Fibroblast of skin of left biceps (primary cell): ENCODE measurements around the gene NBPF19.
"Not testable (repeated sequence)": the region's sequence is repeated elsewhere in the genome, so short reads cannot be mapped to it uniquely, and the experiment has no call there.

Source experiments
- DNase-seq, 2 experiments: peaks; one replicate each; pipeline ENCODE4 v3.0.0-alpha.2; 2013; ENCODE audit warnings: low read depth in 2 of 2

The NBPF19 gene, protein sequence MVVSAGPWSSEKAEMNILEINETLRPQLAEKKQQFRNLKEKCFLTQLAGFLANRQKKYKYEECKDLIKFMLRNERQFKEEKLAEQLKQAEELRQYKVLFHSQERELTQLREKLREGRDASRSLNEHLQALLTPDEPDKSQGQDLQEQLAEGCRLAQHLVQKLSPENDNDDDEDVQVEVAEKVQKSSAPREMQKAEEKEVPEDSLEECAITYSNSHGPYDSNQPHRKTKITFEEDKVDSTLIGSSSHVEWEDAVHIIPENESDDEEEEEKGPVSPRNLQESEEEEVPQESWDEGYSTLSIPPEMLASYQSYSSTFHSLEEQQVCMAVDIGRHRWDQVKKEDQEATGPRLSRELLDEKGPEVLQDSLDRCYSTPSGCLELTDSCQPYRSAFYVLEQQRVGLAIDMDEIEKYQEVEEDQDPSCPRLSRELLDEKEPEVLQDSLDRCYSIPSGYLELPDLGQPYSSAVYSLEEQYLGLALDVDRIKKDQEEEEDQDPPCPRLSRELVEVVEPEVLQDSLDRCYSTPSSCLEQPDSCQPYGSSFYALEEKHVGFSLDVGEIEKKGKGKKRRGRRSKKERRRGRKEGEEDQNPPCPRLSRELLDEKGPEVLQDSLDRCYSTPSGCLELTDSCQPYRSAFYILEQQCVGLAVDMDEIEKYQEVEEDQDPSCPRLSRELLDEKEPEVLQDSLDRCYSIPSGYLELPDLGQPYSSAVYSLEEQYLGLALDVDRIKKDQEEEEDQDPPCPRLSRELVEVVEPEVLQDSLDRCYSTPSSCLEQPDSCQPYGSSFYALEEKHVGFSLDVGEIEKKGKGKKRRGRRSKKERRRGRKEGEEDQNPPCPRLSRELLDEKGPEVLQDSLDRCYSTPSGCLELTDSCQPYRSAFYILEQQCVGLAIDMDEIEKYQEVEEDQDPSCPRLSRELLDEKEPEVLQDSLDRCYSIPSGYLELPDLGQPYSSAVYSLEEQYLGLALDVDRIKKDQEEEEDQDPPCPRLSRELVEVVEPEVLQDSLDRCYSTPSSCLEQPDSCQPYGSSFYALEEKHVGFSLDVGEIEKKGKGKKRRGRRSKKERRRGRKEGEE (N-terminal part only)

GRCh38 chr1:149474745-149475144, at the start of gene NBPF19:
Gene NBPF19 (plus strand): TSS chr1:149475045. CDS start chr1:149475933, 888 bp downstream.
- DNase-seq, result not testable (repeated sequence)

- not testable (repeated sequence) for DNase-seq
Measured at GRCh38 chr1:149428317-149428716, 46.5 kb upstream of the NBPF19 start.

- DNase-seq, result peak; percentile 54 to 59
Measured at GRCh38 chr1:149445451-149445850, 29.4 kb upstream of the NBPF19 start.

DNA sequence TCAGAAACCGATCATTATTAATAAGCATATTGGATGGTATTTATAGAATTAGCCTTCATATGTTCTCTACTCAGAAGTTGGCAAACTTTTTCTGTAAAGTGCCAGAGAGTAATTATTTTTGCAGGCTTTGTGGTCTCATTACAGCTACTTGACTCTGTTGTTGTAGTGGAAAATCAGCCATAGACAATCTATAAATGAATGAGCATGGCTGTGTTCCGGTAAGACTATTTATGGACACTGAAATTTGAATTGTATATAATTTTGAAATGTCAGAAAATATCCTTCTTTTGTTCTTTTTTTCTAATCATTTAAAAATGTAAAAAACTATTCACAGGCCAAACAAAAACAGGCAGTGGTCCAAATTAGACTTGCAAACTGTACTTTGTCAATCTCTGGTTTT, 22.6 kb upstream of the NBPF19 start:
- DNase-seq, result not testable (repeated sequence)

DNA sequence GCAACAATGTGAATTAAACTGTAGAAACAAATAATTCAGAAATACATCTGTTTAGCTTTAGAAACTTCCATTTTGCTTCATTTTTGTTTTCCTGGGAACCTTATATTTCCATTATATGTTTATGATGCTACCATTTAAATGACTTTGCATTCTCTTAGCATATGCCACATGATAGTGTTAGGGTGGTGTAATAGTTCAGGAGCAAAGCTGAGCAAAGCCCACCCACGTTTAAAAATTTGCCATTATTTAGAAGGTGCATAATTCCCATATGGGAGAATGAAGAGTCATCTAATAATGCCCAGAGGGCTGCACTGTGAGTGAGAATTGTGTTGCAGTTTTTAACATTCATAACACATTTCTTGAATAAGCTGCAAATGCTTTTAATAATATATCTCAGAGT, 22.2 kb upstream of the NBPF19 start:
- not testable (repeated sequence) for DNase-seq

DNA sequence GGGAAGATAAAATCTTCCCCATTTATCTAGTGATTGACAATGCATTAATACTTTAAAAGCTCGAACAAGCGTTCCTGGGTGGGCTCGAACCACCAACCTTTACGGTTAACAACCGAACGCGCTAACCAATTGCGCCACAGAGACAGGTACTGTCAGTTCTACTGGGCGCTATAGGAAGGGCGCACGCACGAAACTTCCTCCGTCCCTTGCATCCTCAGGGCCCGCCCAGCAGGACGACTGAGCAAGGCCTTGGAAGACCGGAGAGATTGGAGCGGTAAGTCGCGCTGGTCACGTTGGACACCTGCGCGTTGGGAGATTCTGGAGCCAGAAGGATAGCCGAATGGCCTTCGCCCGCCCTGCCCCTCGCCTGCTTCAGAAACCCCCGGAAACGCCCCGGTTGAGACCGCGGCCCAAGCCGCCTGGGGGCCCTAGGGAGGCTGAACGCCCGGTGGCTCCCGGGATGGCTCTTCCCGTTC, 83.5 kb downstream of the NBPF19 start:
- peak; percentile 1 to 10 for DNase-seq

GRCh38 chr1:149561806-149562205, 87.0 kb downstream of the NBPF19 start:
- not testable (repeated sequence) for DNase-seq

- DNase-seq, result not testable (repeated sequence)
Measured at GRCh38 chr1:149565485-149565884, 90.6 kb downstream of the NBPF19 start.

DNA sequence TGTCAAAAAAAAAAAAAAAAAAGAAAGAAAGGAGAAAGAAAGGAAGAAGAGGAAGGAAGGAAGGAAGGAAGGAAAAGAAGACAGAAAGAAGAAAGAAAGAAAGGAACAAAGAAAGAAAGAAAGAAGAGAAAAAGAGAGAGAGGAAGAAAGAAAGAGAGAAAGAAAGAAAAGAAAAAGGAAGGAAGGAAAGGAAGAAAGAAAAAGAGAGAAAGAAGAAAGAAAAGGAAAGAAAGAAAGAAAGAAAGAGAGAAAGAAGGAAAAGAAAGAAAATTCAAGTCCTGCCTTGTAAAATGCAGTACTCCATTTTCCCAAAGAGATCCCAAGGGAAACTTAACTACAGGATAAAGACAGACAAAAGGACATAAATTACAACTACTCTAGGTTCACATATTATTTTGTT, 97.9 kb downstream of the NBPF19 start:
- not testable (repeated sequence) for DNase-seq

GRCh38 chr1:149585592-149585991, 110.7 kb downstream of the NBPF19 start:
- not testable (repeated sequence) for DNase-seq
